Frontal cortex (tissue), 4 donors: ENCODE data around the gene C22orf15. TPM values are rescaled to one million over a fixed set of nuclear protein-coding genes. Genes with fewer than 3 reads are reported as not detected.

ENCODE experiments used
- DNase-seq, 2 donors: peaks; one replicate each; pipeline ENCODE4 v3.0.0; 2012; ENCODE audit warnings: low spot score in 2 of 2
- FAIRE-seq: peaks from 2 replicates; lab custom pipeline; 2012; peaks lifted over from hg19 to GRCh38; lab: Jason Lieb, UNC
- total RNA-seq: library from RNA; depleted of rRNA; stranded (reverse); fragments of >200 nt; gene quantifications from one replicate; pipeline ENCODE4 v1.2.3, GENCODE V29; 2014
- donor health status: control.
- donor health status: control.
- donor health status: control.

Gene C22orf15
- total RNA-seq, 1 donor from 2014 or later: not detected

- FAIRE-seq (no peak), DNase-seq (no peak)
These were observed 21.5 kb downstream of the C22orf15 start for GRCh38 chr22:23784215-23784732.

GRCh38 chr22:23786261-23786710 lies 23.5 kb downstream of the C22orf15 start:
- FAIRE-seq: no peak
- no peak for DNase-seq

GRCh38 chr22:23786752-23787599 lies 24.2 kb downstream of the C22orf15 start, which contains the start of gene SMARCB1:
Gene SMARCB1, plus strand, starts transcription at chr22:23786966. Its CDS starts 204 bp downstream, at chr22:23787170.
- FAIRE-seq: no peak
- DNase-seq: peak; percentile 91 to 95

- DNase-seq (no peak), FAIRE-seq (no peak)
These were observed 24.8 kb downstream of the C22orf15 start for GRCh38 chr22:23787600-23787896.

DNA sequence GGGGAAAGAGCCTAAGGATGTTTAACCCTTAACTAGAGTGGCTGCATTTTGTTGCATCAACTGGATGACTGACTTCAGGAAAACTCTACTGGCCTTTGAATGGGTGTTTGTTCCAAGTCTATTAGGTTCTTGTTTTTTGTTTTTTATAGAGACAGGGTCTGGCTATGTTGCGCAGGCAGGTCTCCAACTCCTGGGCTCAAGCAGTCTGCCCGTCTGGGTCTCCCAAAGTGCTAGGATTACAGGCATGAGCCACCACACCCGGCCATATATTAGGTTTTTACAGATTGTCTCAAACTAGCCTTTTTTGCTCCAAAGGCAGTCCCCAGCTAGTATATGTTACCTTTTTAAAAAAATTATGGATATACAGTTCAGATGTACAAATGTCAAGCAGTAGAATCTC lies 25.1 kb downstream of the C22orf15 start:
- no peak for DNase-seq
- FAIRE-seq: no peak

GRCh38 chr22:23789121-23789520 lies 26.3 kb downstream of the C22orf15 start:
- FAIRE-seq (no peak), DNase-seq (no peak)

- DNase-seq (no peak), FAIRE-seq (no peak)
These were observed 26.8 kb downstream of the C22orf15 start for GRCh38 chr22:23789638-23790037.

GRCh38 chr22:23790819-23791737 lies 28.3 kb downstream of the C22orf15 start:
- FAIRE-seq: no peak

GRCh38 chr22:23791738-23792645 lies 29.2 kb downstream of the C22orf15 start:
- DNase-seq: no peak
- FAIRE-seq: no peak

More at GRCh38 chr22:23790819-23791737, 28.3 kb downstream of the C22orf15 start:
- DNase-seq: no peak

DNA sequence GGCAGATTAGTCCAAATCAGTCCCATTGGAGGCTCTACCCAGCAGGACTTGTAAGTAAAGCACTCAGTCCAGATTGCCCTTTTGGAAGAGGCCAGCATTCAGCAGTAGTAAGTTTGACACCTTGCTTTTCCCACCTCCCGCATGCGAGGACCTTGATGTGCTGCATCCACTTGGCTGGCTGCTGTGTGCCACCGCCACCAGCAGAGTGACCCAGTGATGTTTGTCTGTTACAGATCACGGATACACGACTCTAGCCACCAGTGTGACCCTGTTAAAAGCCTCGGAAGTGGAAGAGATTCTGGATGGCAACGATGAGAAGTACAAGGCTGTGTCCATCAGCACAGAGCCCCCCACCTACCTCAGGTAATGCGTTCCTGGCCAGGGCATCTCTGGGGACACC lies 30.5 kb downstream of the C22orf15 start:
- FAIRE-seq (no peak), DNase-seq (no peak)

GRCh38 chr22:23796461-23796860 lies 33.7 kb downstream of the C22orf15 start:
- no peak for DNase-seq
- no peak for FAIRE-seq

DNA sequence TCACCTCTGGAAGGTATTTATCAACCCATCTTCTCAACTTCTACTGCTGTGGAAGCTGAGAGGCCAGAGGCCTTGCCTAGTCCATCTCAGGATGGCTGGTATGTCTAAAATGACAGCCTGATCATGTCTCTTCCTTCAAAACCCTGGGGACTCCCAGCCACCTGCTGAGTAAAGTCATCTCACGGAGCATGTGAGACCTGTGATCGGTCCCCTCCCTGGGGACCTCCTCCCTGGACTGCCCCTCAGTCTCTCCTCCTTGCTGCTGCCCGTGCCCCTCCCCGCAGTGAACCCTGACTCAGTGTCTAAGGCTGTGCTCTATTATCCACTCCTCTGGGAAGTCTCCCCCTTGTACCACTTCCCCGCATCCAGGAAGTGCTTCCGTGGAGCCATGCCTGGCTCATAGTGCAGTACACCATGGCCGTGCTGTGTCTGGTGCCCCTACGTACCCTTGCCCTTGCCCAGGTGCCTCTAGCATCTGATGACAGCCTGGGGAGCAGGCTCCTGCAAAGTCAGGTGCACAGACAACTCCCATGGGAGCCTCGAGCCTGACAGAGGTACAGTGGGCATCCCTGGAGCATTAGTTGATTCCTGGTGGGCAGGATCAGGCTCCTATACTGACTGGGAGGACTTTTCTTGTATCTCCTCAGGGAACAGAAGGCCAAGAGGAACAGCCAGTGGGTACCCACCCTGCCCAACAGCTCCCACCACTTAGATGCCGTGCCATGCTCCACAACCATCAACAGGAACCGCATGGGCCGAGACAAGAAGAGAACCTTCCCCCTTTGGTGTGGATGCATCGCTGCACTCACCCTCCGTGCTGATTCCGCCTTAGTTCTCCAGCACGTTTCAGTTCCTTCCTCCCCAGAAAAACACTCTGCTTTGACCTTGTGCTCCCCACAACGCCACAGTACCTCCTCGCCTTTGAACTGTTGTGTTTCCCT lies 37.8 kb downstream of the C22orf15 start:
- no peak for FAIRE-seq
- DNase-seq: no peak

DNA sequence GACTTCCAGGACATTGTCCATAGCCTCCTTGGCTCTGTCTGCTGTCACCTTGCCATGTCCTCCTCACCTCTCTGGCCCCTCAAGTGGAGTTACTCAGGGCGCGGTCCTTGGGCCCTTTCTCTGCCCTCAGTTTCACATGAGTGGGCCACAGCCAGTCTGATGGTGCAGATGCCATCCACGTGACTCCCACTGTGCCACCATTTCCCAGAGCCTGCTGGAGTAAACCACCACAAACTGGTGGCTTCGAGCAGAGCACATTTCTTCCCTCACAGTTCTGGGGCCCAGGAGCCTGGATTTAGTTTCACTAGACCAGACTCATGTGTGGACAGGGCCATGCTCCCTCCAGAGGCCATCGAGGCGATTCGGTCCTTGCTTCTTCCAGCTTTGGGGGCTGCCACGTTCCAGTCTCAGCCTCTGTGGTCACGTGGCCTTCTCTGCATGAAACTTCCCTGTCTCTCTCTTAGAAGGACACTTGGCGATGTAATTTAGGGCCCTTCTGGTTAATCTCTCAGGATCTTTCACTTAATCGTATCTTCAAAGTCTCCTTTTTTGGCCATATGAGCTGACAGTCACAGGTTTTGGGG lies 38.5 kb downstream of the C22orf15 start:
- FAIRE-seq (no peak), DNase-seq (no peak)

DNA sequence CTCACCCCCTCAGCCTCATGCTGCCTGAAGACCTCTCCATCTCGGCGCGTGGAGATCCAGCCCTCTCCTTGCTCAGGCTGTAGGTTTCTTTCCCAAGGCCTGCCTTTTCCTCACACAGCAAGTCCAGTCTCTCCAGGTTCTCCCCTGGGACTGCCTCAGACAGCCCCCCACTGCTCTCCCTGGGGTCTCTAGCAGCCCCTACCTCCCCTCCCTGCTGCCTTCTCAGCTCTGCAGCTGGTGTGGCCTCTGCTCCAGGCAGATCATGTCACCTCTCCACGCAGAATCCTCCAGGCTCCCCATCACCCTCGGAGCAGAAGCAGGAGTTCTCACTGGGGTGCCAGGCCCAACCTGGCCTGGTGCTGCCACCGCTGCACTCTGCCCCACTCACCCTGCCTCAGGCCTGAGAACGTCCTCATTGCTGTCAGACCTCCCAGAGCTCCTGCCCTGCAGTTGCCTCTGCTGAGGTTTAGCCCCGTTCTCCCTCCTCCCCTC lies 39.1 kb downstream of the C22orf15 start:
- DNase-seq: no peak
- no peak for FAIRE-seq

GRCh38 chr22:23803001-23803819 lies 40.4 kb downstream of the C22orf15 start:
- DNase-seq: no peak
- FAIRE-seq: no peak

DNA sequence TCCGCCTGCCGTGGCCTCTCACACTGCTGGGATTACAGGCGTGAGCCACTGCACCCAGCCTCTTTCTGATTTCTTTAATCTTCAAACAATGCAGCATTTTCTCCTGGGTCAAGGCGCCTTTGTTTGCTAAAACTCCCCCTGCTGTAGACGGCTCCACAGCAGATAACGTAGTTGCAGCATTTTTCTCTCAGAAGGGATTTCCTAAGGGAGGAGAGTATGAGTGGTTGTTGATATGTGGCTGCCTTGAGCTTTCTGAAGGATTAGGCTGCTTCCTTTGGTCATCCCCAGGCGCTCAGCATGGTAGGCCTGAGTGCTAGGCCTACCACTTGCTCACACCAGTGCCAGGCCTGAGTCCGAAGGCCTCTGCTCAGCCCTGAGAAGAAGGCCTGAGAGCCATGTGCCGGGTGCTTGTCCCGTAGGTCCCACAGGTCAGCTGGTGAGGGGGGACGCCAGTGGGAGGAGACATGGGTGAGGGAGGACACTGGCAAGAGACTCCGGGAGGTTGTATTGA lies 42.0 kb downstream of the C22orf15 start:
- DNase-seq (no peak), FAIRE-seq (no peak)

- FAIRE-seq (no peak), DNase-seq (no peak)
These were observed 44.0 kb downstream of the C22orf15 start for GRCh38 chr22:23806837-23807236.
